Measurements from ENCODE around the gene ZNF280C. TPM values are rescaled to one million over a fixed set of nuclear protein-coding genes. Genes with fewer than 3 reads are reported as not detected.
A peak's percentile ranks its signal among the peaks of the same experiment; 100 is the strongest.

ZNF280C gene
- total RNA-seq, 1 donor from 2014 or later: 14.5 TPM

GRCh38 chrX:130264573-130264972 is 4.1 kb downstream of the ZNF280C start:
- H3K36me3 Mint-ChIP-seq: peaks cover 4% of the 10 kb centered on the region
- peaks cover 23% of the 10 kb centered on the region for H3K9me3 Mint-ChIP-seq
- H3K27me3 Mint-ChIP-seq (ENCODE audit: low read depth): no peaks in the 10 kb centered on the region
- no peak for DNase-seq (ENCODE audit: low spot score in 2 of 2, unreplicated experiment in 2 of 2)
- TF ChIP-seq CTCF (IDR thresholded peaks at IDR 0.05; ENCODE audit: unreplicated experiment): no peak
- no peak overlapping the region for H3K4me3 Mint-ChIP-seq
- H3K4me1 Mint-ChIP-seq: peaks cover 12% of the 10 kb centered on the region
- peak overlapping the region; percentile 43 for H3K27ac Mint-ChIP-seq

GRCh38 chrX:130263016-130263415 is 5.7 kb downstream of the ZNF280C start:
- H3K27me3 Mint-ChIP-seq (ENCODE audit: low read depth): no peaks in the 10 kb centered on the region
- TF ChIP-seq CTCF (IDR thresholded peaks at IDR 0.05; ENCODE audit: unreplicated experiment): no peak
- no peak overlapping the region for H3K4me3 Mint-ChIP-seq
- no peak for DNase-seq (ENCODE audit: low spot score in 2 of 2, unreplicated experiment in 2 of 2)
- H3K4me1 Mint-ChIP-seq: peaks cover 12% of the 10 kb centered on the region
- H3K9me3 Mint-ChIP-seq: peaks cover 27% of the 10 kb centered on the region
- no peak overlapping the region for H3K27ac Mint-ChIP-seq
- H3K36me3 Mint-ChIP-seq: peaks cover 6% of the 10 kb centered on the region

GRCh38 chrX:130262231-130262630 is 6.5 kb downstream of the ZNF280C start:
- no peak for DNase-seq (ENCODE audit: low spot score in 2 of 2, unreplicated experiment in 2 of 2)
- Mint-ChIP-seq H3K4me3 (no peak overlapping the region), H3K36me3 (peaks cover 8% of the 10 kb centered on the region), H3K4me1 (peaks cover 8% of the 10 kb centered on the region), H3K27me3 (ENCODE audit: low read depth) (no peaks in the 10 kb centered on the region), H3K27ac (no peak overlapping the region), H3K9me3 (peaks cover 26% of the 10 kb centered on the region)
- TF ChIP-seq CTCF (IDR thresholded peaks at IDR 0.05; ENCODE audit: unreplicated experiment): no peak

GRCh38 chrX:130261296-130261893 is 7.3 kb downstream of the ZNF280C start:
- Mint-ChIP-seq H3K36me3 (peaks cover 10% of the 10 kb centered on the region), H3K9me3 (peaks cover 26% of the 10 kb centered on the region), H3K27me3 (ENCODE audit: low read depth) (no peaks in the 10 kb centered on the region), H3K4me1 (peaks cover 5% of the 10 kb centered on the region), H3K4me3 (no peak overlapping the region), H3K27ac (no peak overlapping the region)
- no peak for DNase-seq (ENCODE audit: low spot score in 2 of 2, unreplicated experiment in 2 of 2)
- no peak for TF ChIP-seq CTCF (IDR thresholded peaks at IDR 0.05; ENCODE audit: unreplicated experiment)

GRCh38 chrX:130260316-130260715 is 8.4 kb downstream of the ZNF280C start:
- no peak overlapping the region for H3K27ac Mint-ChIP-seq
- no peak for TF ChIP-seq CTCF (IDR thresholded peaks at IDR 0.05; ENCODE audit: unreplicated experiment)
- peaks cover 31% of the 10 kb centered on the region for H3K9me3 Mint-ChIP-seq
- no peak overlapping the region for H3K4me3 Mint-ChIP-seq
- H3K36me3 Mint-ChIP-seq: peaks cover 16% of the 10 kb centered on the region
- no peak for DNase-seq (ENCODE audit: low spot score in 2 of 2, unreplicated experiment in 2 of 2)
- no peaks in the 10 kb centered on the region for H3K27me3 Mint-ChIP-seq (ENCODE audit: low read depth)
- H3K4me1 Mint-ChIP-seq: no peaks in the 10 kb centered on the region

GRCh38 chrX:130253916-130254315 is 14.8 kb downstream of the ZNF280C start:
- peaks cover 37% of the 10 kb centered on the region for H3K9me3 Mint-ChIP-seq
- no peak overlapping the region for H3K27ac Mint-ChIP-seq
- H3K4me1 Mint-ChIP-seq: no peaks in the 10 kb centered on the region
- no peak overlapping the region for H3K4me3 Mint-ChIP-seq
- peaks cover 40% of the 10 kb centered on the region for H3K36me3 Mint-ChIP-seq
- no peak for DNase-seq (ENCODE audit: low spot score in 2 of 2, unreplicated experiment in 2 of 2)
- H3K27me3 Mint-ChIP-seq (ENCODE audit: low read depth): no peaks in the 10 kb centered on the region
- TF ChIP-seq CTCF (IDR thresholded peaks at IDR 0.05; ENCODE audit: unreplicated experiment): no peak

Data from mesothelial cell of epicardium (in vitro differentiated cells).